SH-SY5Y (cell line): ENCODE data around the gene ANKRD16.

Experiments used
- GATA2 ChIP-seq: IDR thresholded peaks from 2 replicates; pipeline ENCODE4 v1.6.1; 2011; ENCODE audit warnings: mild to moderate bottlenecking, low read depth, low read length
- GATA3 ChIP-seq: IDR thresholded peaks from 2 replicates; pipeline ENCODE4 v1.6.1; 2011; ENCODE audit warnings: low read depth, mild to moderate bottlenecking, low read length, moderate library complexity

ANKRD16 gene

GRCh38 chr10:5860066-5860465, 29.6 kb downstream of the ANKRD16 start:
- no peak for TF ChIP-seq GATA2
- no peak for TF ChIP-seq GATA3

DNA sequence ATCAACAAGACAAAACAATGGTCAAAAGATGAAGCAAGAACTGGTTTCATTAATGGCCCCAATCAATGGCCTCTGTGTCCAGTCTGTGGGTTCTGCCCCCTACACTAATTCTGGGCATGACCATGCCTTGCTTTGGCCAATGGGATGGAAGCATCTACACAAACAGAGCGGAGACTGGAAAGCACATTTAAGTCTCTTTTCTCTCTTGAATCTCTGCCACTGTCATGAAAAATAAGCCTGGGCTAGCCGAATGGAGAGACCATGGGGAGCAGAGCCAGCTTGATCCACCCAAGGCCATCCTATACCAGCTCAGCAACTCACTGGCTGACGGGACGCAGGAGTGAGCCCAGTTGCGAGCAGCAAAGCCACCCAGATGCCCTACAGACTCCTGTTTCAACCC, 30.9 kb downstream of the ANKRD16 start:
- TF ChIP-seq GATA3 (no peak), GATA2 (no peak)

DNA sequence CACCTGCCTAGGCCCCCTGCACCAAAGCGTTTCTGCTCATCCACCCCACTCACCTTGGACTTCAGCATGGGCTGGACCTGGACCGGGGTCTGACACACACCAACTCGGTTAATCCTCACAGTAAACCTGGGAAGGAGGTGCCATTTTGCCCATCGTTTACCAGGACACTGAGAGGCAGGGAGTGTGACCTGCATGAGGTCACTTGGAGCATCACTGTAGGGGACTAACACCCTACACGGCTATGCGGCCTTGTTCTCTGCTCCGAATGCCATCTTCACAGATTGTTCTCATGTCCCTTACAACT, 33.0 kb downstream of the ANKRD16 start:
- TF ChIP-seq GATA3 (no peak), GATA2 (no peak)

- no peak for TF ChIP-seq GATA3
- no peak for TF ChIP-seq GATA2
Measured at GRCh38 chr10:5855979-5856700, 33.6 kb downstream of the ANKRD16 start.

- TF ChIP-seq GATA3 = no peak
- TF ChIP-seq GATA2 = no peak
Measured at GRCh38 chr10:5854131-5854475, 35.6 kb downstream of the ANKRD16 start.

GRCh38 chr10:5844345-5845055, 45.2 kb downstream of the ANKRD16 start:
- no peak for TF ChIP-seq GATA2
- no peak for TF ChIP-seq GATA3

DNA sequence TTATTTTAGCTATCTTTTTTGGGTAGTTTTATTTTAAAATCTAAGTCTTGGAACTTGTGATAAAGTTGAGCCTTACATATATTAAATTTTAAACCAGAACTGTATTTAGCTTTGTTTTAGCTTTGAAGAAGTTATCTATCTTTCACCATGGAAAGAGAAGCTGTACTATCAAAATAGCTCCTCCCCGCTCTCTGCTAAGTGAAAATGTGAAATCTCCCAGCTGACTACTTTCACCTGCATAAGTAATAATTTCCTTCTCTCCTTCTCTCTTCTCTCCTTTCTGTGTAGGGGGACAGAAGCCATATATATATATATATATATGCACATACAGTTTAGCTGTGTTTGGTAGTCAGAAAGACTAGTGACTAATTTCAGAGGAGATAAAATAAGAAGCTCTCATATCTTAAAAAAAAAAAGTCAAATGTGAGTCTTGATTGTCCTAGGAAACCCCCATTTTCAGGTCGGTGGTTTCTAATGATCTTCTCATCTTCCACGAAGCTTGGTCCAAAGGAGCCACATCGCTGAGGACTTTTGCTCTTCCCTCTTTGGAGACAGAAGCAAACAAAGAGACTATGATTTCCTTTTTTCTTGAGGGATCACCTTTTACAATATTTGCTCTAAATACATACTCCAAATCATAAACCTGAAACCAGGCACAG, 45.9 kb downstream of the ANKRD16 start:
- TF ChIP-seq GATA2 (no peak), GATA3 (no peak)

GRCh38 chr10:5841965-5842364, 47.7 kb downstream of the ANKRD16 start:
- TF ChIP-seq GATA2 (no peak), GATA3 (no peak)

DNA sequence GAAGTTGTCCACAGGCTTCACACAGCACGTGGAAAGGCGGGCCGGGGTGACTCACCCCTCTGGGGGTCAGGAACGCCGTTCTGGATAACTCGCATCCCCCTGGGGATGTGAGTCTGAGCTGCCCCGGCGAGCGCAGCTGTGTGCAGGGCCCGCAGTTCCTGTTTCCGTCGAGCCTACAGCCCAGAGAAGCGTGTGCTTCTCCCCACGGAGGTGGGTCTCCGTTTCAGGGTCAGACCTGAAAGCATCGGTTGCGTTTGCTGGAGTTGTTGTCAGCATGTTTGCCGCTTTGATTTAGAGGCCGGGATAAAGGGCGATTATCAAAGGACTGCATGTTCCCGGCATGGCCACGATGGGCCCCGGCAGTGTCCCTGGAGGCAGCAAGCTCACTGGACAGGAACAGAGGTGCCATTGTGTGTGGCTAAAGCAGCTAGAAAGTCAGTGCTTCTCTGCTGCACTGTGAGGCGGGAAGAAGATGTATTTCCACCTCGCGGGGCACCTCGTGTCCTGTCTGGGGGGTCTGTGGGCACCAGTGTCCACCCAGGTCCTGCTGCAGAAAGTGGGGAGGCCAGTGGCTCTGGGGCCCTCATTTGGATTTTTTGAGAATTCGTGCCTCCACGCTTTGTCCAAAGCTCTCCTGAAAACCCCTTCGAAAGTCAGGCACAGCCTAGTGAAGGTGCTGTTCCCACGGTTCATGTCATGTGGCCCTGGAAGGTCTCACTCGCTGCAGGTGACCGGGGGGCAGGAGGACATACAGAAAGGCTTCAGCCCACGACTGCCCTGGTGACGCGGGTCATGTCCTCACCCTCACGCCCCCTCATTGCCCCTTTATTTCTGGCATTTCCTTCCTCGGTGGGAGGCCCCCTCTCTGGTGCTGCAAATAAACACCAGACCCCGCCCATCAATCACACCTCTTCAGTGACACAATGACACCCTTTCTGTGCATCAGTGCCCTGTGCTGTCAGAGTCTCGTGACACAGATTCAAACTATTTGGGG, 49.1 kb downstream of the ANKRD16 start:
- TF ChIP-seq GATA2 = no peak
- TF ChIP-seq GATA3 = no peak

DNA sequence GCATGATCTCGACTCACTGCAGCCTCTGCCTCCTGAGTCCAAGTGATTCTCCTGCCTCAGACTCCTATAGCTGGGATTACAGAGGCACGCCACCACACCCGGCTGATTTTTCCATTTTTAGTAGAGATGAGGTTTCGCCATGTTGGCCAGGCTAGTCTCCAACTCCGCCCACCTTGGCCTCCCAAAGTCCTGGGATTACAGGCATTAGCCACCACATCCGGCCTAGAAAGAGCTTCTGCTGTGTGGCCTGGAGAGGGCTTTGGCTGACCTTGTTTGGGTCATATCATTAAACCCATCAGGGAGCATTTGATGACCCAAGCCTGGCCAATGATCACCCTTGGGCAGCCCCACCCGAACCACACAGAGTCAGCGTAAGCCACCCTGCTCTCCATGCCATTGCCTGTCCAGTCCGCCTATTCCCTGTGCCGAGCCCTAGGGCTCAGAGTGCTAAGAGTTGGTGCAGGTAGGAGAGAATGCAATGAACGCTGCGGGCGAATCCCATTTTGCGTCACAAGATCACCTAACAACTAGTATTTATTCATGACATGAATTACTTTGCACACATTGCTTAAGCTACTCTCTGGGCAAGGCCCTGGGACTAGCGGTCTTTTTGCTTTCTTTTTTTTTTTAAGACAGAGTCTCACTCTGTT, 54.1 kb downstream of the ANKRD16 start:
- no peak for TF ChIP-seq GATA3
- TF ChIP-seq GATA2 = no peak

DNA sequence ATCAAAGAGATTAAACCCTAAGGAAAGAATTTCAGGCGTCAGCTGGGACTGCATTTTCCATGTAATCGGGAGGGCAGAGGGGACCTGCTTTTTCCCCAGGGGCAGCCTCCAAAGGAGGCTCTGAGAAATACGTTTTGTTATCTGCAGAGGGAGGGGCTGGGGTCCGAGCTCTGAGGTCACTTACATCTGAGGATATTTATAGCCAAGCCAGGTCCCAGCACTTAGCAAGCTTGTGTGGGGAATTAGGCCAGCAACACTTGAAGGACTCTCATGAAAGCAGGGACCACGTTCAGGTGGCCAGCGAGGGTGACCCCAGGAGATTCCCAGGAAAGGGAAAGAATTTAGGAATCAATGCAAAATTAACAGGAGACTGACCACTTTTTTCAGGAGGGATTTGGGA, 55.9 kb downstream of the ANKRD16 start:
- TF ChIP-seq GATA3 (no peak), GATA2 (no peak)

DNA sequence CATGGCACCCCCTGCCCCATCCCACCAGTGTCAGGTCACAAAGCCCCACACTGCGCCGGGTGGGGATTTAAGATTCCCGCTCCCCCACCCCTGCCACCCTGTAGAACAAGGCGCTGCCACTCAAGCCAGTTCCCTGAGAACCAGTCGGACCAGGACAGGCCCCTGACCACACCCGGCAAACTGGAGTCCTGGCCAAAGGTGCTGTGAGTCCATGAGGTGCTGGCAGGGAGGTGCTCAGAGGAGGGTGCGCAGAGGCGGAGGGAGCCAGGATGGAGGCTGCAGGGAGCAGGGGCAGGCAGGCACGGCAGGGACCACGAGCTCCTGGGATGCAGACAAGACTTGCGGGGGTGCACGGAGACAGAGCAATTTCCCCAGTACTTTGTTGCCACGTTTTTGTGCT, 56.7 kb downstream of the ANKRD16 start:
- TF ChIP-seq GATA2 (no peak), GATA3 (no peak)

GRCh38 chr10:5831446-5831782, 58.3 kb downstream of the ANKRD16 start:
- TF ChIP-seq GATA3 (no peak), GATA2 (no peak)

- TF ChIP-seq GATA3 = no peak
- no peak for TF ChIP-seq GATA2
Measured at GRCh38 chr10:5830629-5831445, 58.9 kb downstream of the ANKRD16 start.
